Loucy (cell line): Measurements from ENCODE around the gene CCIN.

Source experiments
- CTCF ChIP-seq: fragments of 200-600 bp; sonication (generic); conservative IDR thresholded peaks from 2 replicates; pipeline ENCODE4 v1.5.1; 2014; ENCODE audit warnings: mild to moderate bottlenecking, antibody characterized with exemption, low read length
- EZH2phosphoT487 ChIP-seq: fragments of 200-600 bp; IDR thresholded peaks from 2 replicates; pipeline ENCODE4 v1.6.1; 2018; ENCODE audit warnings: antibody characterized with exemption, mild to moderate bottlenecking, moderate library complexity, borderline replicate concordance

DNA sequence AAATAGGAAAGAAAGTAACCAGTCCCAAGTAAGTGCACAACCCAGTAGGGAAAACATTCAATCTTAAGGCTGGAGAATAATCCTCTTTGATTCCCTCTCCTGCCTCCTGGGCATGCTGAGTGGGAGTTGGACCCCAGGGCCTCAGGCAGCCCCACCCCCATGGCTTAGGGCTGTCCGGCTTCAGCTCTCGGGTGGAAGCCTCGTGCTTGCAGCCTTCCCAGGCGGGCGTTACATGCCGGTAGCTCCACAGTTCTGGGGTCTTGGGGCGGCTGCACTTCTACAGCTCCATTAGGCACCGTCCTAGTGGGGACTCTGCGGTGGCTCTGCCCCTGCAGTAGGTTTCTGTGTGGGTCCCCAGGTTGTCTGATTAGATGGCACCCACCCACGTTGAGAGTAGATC is 22.5 kb upstream of the CCIN start:
- TF ChIP-seq CTCF, result no peak
- no peak for TF ChIP-seq EZH2phosphoT487
